CD1c-positive myeloid dendritic cell (primary cell): Measurements from ENCODE around the gene NACC1.

Experiments used
- DNase-seq: peaks from one replicate; pipeline ENCODE4 v3.0.0-alpha.2; 2016; ENCODE audit errors: extremely low spot score

Gene NACC1

GRCh38 chr19:13087795-13088537 lies 30.1 kb upstream of the NACC1 start:
- DNase-seq = no peak

GRCh38 chr19:13089139-13089856 lies 28.8 kb upstream of the NACC1 start:
- no peak for DNase-seq

- DNase-seq = no peak
These were observed 28.1 kb upstream of the NACC1 start for GRCh38 chr19:13089857-13090507.

- no peak for DNase-seq
These were observed 27.4 kb upstream of the NACC1 start for GRCh38 chr19:13090511-13091231.

- DNase-seq = no peak
These were observed 26.5 kb upstream of the NACC1 start for GRCh38 chr19:13091400-13092157.

GRCh38 chr19:13092158-13092543 lies 25.9 kb upstream of the NACC1 start:
- DNase-seq = no peak

- DNase-seq = no peak
These were observed 25.3 kb upstream of the NACC1 start for GRCh38 chr19:13092606-13093235.

GRCh38 chr19:13093407-13094105 lies 24.5 kb upstream of the NACC1 start:
- DNase-seq = peak; percentile 93

GRCh38 chr19:13094106-13094504 lies 24.0 kb upstream of the NACC1 start:
- no peak for DNase-seq

- peak; percentile 58 for DNase-seq
These were observed 23.2 kb upstream of the NACC1 start for GRCh38 chr19:13094771-13095392.

GRCh38 chr19:13095393-13095784 lies 22.7 kb upstream of the NACC1 start:
- DNase-seq = no peak

- DNase-seq = no peak
These were observed 21.8 kb upstream of the NACC1 start for GRCh38 chr19:13095934-13096927.

GRCh38 chr19:13097033-13097462 lies 21.0 kb upstream of the NACC1 start:
- DNase-seq = no peak

GRCh38 chr19:13097463-13098258 lies 20.4 kb upstream of the NACC1 start:
- peak; percentile 64 for DNase-seq

GRCh38 chr19:13098277-13099072 lies 19.6 kb upstream of the NACC1 start:
- peak; percentile 79 for DNase-seq

- peak; percentile 91 for DNase-seq
These were observed 18.7 kb upstream of the NACC1 start for GRCh38 chr19:13099073-13099999.
